Inflammatory macrophage treated with lipopolysaccharide for 1 hour (primary cell): ENCODE measurements around the gene PLP1.
"Not testable (repeated sequence)": the region's sequence is repeated elsewhere in the genome, so short reads cannot be mapped to it uniquely, and the experiment has no call there.

ENCODE experiments used
- DNase-seq, 2 donors: peaks; one replicate each; pipeline ENCODE4 v3.0.0-alpha.2; 2020 to 2022

Gene PLP1

DNA sequence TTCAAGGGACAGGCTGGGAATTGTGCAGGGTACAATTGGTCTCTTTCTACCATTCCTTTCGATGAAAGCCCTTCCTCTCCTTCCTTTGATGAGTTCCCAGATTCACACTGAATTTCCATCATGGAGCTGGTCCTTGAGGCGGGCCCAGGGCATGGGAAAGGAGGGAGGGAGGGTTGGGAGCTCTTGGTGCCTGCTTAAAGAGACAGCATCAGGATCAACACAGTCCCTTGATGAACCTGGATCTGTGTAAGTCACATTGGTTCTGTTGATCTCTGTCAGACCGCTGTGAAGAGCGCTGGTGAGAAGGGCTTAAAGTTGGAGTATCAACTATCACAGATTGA, 4.4 kb downstream of the PLP1 start:
- DNase-seq, result no peak

DNA sequence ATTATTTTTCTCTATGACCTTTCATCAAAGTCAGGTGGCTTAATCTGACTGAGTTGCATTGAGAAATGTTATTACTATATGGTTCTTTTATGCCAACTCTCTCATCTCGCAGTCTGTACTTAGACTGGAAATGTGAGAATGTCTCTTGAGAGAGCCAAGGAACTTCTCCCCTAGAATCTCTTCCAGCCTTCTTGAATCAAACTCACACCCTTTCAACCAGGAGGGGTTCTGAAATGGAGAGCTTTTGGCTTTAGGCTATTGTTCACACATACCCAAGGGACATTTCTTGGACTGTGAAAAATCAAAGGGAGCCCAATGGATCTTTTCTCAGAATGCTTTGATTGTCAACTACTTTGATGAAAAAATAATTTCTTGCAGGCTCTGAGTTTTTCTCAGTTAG, 5.1 kb downstream of the PLP1 start:
- no peak for DNase-seq

DNA sequence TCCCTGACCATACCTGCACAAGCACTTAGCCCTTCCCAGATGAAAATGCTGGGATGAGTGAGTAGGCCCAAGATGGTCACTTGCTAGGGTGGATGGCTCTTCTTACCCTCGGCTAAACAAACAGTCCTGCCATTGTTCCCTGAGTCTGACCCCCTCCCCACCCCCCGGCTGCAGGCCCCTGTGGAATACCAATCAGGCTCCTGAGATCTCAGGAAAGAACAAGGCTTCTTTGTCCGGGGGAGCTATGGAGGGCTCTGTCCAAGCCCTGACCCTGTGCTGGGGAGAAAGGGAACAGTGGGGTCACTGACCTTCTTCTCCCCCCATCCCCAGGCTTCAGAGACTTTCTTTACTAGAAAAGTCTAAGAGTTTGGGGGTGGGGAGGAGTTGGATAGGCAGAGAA, 6.0 kb downstream of the PLP1 start:
- DNase-seq, result no peak

DNA sequence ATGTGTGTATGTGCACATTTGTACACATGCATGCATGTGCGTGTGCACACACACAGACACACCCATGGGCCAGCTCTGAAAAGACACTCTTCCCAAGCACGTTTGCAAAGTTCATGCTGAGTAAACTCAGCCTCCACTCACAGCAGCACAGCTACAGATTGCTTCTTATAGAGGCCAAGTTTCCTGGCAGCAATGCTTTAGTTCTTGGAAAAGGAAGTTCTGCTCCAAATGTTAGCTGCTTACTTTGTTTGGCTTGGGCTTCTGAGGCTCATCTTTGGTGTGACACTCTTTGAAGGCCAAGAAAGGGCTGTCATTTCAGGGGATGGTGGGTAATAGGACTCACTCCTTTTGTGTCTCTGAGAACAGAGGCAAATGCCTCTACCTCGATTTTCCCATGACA, 6.6 kb downstream of the PLP1 start:
- DNase-seq, result no peak

DNA sequence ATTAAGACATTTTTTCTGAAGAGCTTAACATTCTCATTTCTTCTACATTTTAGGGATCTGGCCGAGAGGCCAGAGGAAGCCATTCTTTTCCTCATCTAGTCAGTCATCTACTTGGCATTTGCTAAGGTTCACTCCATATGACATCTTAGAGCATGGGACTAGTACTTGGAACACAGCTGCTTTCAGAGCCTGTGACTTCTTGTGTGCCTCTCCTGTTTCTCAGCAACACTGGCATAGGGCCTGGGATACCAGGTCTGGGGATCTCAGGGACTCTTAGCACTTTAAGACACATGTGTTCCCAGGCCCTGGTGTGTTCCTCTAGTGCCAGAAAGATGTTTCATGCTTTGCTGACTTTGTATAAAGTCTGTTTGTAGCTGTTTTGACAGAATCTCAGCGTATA, 7.3 kb downstream of the PLP1 start:
- DNase-seq, result no peak

DNA sequence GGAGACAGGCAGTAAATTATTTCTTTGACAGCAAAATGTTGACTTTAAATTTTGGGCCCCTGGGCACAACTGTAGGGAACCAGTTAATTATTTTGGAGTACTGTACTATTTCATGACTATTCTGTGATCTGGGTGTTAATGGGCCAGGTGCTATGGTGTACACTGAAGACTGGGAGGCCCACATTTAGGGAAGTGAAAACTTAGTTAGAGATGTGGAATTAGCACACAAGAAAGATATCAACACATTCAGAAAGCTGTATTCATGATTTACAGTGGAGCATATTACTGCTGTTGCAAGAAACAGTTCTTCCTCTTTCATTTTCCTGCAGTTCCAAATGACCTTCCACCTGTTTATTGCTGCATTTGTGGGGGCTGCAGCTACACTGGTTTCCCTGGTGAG, 12.4 kb downstream of the PLP1 start:
- DNase-seq, result peak; percentile 1 to 41

DNA sequence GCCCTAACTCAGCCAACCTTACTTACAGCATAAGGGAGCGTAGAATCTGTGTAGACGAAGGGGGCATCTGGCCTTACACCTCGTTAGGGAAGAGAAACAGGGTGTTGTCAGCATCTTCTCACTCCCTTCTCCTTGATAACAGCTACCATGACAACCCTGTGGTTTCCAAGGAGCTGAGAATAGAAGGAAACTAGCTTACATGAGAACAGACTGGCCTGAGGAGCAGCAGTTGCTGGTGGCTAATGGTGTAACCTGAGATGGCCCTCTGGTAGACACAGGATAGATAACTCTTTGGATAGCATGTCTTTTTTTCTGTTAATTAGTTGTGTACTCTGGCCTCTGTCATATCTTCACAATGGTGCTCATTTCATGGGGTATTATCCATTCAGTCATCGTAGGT, 14.6 kb downstream of the PLP1 start:
- DNase-seq, result no peak

DNA sequence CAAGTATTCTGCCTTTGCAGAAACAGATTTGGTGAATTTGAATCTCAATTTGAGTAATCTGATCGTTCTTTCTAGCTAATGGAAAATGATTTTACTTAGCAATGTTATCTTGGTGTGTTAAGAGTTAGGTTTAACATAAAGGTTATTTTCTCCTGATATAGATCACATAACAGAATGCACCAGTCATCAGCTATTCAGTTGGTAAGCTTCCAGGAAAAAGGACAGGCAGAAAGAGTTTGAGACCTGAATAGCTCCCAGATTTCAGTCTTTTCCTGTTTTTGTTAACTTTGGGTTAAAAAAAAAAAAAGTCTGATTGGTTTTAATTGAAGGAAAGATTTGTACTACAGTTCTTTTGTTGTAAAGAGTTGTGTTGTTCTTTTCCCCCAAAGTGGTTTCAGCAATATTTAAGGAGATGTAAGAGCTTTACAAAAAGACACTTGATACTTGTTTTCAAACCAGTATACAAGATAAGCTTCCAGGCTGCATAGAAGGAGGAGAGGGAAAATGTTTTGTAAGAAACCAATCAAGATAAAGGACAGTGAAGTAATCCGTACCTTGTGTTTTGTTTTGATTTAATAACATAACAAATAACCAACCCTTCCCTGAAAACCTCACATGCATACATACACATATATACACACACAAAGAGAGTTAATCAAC, 15.3 kb downstream of the PLP1 start:
- DNase-seq, result no peak

DNA sequence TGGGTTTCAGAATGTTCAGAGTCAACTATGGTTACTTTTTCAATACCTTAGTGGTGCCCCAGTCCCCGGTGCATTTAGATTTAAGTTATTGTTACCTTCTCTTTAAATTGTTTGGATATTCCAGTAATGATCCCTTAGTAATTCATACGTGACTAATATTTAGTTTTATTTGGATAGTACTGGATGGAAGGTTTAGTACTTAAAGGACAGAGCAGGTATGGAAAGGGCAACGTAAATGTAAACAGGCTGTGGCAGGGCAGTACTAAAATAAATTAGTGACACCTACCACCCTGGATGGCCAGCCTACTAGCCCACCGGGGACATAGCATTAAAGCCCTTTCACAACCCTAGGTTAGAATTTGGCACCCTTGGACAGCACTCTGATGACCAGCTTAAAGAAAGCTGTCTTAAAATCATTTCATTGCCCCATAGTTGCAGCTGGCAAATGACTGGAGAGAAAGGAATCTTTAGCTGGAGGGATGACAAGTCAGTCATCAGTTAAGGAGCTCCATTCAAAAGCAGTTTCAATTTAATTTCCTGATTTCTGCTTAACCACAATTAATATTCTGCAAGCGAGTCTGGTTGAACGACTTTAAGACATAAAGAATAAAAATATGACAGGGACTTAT, 16.4 kb downstream of the PLP1 start:
- DNase-seq, result no peak

DNA sequence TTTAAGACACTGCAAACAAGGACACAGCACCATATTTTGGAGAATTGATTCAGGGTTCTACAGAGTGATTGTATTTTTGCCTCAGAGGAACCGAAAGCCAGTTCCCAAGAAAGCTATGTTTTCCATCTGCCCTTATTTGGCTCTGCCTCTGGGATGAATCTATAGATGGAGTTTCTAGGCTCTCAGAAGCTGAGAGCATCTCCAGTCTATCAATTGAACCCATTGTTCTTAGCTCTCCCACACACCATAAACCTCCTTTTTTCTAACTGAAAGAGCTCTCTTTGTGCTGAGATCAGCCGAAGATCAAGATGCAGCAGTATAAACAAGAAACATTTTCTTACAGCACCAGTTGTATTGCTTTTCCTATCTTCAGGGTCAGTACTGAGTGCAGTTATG, 16.9 kb downstream of the PLP1 start:
- DNase-seq, result no peak

DNA sequence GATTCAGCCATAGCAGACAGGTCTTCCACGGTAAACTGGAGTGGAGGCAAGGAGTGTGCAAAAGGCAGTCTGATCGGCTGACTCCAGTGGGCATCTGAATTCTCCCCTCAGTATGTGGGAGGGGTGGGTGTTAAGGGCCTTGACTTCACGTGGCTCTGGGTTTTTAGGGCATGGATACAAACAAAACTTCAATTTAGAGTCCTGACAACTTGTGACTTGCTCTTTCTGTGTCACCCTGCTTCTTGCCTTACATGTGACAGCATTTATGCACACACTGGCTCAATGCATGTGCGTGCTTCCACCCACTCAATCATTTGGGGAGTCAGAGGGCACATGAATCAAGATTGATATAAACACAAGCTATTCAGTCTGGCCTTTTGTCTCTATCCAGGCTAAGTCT, 17.5 kb downstream of the PLP1 start:
- DNase-seq, result no peak

DNA sequence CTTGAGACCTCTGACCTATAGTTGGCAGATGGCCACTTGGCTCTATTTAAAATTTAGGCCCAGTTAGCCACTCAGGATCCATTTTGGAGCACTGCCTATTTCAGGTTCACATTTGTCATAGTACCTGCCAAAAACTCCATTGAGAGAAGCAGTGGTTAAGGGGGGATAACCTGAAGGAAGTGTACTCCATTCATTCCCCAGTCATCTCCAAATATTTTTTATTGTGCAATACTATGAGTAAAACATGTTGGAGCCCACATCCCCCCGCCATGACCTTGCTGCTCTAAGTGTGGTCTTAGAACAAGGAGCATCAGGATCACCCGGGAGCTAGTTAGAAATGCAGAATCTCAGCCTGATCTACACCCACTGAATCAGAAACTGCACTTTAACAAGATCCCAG, 21.1 kb downstream of the PLP1 start:
- no peak for DNase-seq

DNA sequence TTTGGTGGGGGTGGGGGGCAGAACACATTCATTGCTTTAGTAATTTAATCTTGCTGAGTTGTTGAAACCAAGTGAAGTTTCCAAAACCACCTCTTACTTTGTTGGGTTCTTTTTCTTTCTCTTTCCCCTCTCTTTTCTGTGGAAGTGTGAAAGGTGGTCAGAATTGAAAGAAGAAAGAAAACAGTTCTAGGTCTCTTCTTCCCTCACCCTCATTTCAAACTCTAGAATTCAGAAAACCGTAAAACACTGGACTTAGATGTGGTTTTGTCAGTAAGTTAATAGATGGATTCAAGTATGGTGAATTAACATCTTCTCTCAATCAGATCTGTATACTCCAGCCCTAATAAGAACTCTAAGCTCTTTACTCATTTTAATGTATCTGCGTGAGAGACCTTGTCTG, 23.7 kb downstream of the PLP1 start:
- DNase-seq, result no peak

DNA sequence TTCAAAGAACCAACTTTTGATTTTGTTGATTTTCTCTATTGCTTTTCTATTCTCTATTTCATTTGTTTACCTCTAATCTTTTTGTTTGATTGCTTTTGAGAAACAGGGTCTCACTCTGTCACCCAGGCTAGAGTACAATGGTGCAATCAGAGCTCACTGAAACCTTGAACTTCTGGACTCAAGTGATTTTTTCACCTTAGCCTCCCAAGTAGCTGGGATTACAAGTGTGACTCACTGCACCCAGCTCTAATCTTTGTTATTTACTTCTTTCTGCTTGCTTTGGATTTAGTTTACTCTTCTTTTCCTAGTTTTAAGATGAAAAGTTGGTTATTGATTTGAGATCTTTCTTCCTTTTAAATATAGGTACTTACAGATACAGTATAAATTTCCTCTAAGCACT, 29.2 kb downstream of the PLP1 start:
- DNase-seq, result no peak

DNA sequence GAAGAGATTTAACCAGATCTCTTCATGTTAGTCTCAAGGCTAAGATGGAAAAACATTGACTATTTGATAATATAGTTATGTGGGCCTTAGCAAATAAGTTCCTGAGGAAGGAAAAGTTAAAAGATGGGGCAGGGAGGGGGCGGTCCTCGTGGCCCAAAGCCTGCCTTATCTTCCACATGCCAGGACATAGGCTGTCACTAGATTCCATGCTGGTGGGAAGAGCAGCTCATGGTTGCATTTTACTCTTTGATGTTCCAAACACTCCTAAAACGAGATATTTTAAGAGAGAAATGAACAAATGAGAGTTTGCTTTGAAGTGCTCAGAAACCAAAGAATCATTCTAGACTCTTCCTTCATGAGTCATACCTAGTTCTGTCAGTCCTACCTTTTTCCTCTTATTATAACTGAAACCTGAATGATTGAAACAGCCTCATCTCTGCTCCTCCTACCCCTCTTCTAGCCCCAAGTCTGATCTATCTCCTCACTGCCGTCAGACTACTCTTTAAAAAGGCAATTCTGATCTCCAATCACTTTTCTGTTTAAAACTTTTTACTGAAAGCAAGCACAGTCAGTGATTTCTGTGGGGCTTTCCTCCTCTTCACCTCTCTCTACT, 30.3 kb downstream of the PLP1 start:
- DNase-seq, result no peak

DNA sequence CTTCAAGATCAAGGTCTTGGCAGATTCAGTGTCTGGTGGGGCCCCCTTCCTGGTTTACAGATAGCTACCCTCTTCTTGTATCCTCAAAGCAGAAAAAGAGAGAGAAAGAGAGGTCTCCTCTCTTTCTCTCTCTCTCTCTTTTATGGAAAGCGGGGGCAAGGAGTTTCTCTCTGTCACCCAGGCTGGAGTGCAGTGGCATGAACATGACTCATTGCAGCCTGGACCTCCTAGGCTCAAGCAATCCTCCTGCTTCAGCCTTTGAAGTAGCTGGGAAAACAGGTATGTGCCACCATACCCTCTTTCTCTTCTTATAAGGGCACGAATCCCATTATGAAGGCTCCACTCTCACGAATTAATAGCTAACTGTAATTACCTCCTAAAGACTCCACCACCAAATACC, 35.2 kb downstream of the PLP1 start:
- DNase-seq, result no peak

DNA sequence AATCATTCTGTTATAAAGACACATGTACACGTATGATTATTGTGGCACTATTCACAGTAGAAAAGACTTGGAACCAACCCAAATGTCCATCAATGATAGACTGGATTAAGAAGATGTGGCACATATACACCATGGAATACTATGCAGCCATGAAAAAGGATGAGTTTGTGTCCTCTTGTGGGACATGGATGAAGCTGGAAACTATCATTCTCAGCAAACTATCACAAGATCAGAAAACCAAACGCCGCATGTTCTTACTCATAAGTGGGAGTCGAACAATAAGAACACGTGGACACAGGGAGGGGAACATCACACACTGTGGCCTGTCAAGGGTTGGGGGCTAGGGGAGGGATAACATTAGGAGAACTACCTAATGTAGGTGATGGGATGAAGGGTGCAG, 40.5 kb downstream of the PLP1 start:
- not testable (repeated sequence) for DNase-seq

DNA sequence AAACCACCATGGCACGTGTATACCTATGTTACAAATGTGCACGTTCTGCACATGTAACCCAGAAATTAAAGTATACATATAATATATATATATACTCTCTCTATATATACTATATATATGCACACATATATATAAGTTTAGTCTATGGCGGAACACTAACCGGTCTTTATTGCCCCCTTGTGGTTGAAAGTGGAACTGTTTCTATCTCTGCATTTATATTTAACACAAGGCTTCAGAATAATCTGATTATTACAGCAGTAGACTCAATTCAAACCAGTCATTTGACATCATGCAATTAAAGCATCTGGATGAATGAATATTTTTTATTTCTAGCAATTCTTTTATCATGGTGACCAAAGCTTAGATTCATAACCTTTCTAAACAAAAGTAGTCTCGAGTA, 40.9 kb downstream of the PLP1 start:
- DNase-seq, result peak; percentile 18 to 90

DNA sequence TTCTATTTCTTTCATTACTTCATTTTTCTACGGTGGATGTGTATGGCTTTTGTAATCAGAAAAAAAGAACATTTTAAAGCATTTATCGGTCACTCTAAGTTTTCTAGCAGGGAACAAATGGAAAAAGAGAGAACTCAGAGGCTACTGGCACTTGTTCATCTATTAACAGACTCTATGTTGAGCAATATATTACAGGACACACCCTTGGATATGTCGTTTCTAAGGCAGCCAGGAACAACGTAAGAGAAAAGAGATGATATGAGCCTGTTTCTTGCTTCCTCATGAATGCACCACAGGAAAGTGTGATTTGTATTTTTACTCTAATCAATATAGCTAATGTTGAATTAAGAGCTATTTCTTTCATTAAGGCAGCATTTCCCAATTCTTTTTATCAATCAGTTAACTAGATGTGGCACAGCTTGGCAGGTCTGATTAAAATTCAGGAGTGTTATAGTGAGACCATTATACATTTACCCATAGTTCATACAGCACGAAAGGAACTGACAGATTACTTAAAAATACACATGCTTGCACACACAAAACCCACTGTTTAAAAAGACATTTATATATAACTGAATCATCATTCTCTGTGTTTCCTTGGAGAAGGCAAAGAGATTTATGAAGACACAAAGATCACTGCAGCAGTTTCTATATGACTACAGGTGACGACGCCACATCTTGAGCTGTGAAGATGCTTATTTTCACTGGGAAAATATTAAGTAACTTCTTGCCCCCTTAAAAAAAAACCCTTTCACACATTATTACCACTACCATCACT, 42.4 kb downstream of the PLP1 start:
- peak in 1 of 2 donors; percentile 2 for DNase-seq

DNA sequence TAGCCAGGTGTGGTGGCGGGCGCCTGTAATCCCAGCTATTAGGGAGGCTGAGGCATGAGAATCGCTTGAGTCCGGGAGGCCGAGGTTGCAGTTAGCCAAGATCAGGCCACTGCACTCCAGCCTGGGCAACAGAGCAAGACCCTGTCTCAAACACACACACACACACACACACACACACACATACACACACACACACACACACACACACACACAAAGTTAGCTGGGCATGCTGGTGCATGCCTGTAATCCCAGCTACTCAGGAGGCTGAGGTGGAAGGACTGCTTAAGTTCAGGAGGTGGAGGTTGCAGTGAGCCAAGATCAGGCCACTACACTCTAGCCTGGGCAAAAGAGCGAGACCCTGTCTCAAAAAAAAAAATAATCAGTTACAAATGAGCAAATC, 44.2 kb downstream of the PLP1 start:
- DNase-seq, result not testable (repeated sequence)

DNA sequence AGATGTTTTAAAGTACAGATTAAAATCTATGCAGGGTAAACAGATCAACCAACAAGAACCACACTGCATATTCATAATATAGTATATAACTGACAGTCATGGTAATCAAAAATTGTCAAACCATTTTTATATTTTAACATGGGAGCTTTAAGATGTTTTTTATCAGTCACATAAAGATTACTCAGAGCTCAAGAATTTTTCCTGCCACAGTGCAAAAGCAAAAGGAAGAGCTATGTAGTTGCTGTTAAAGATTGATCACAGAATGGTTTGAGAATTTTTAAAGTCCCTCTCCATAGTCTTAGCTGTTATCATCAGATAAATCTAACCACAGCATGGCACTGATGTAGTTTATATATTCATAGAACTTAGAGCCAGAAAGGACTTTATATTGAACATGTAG, 47.0 kb downstream of the PLP1 start:
- no peak for DNase-seq

DNA sequence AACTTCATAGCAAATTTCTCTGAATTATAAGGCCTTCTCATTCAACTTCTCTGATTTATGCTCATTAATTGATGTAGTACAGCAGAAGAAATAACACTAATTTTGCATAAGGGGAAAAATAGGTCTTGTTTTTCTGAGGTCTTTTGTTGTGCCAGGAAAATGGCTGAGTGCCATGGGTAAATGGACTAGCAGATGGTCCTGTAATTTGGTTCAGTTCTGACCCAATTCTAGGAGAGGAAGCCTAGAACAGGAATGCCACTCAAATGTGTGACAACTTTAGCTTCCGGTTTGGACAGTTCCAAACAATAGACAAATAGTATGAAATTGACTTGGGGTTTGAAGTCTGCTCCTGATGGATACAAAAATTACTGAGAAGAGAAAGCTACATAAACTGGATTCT, 49.2 kb downstream of the PLP1 start:
- DNase-seq, result no peak

DNA sequence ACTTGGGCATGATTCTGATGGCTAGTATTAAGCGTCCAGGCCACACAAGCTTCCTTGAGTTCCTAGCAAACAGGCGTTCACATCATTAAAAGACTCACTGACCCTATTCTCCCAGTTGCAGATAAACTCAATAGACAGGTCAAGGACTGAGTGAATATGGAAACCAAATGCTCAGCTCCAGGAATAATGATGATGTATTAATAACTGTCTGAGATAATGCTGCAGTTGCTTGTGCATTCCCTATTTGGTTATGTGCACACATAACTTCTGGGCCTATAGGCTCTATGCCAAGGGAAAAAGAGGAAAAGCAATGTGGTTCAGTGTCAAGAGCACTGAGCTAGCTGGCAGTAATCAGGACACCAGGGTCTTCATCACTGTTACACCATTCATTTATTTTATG, 51.9 kb downstream of the PLP1 start:
- no peak for DNase-seq

DNA sequence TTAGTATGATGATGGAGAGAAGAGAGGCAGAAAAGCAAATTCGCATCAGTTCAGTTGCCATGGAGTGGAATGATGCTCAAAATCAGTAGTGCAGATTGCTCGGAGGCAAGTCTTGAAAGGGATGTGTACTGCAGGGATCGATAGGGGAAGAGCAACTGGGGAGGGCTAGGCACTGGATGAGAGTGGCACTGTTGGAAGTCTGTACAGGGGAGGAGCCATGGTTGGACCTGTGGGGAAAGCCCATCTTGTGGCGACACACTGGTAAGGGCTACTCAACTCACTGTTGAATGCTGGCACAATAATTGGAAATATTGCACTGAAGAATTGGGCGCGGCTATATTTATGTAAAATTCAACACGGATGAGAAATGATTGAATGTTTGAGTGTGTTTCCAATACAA, 54.2 kb downstream of the PLP1 start:
- no peak for DNase-seq
